Mucosa of descending colon (tissue), 3 donors: Measurements from ENCODE around the gene LARGE2. TPM values are rescaled to one million over a fixed set of nuclear protein-coding genes. Genes with fewer than 3 reads are reported as not detected.

ENCODE experiments used
- ATAC-seq: fragments of 200-7000 bp; cut with Tn5 transposase; one replicate; pipeline ENCODE4 v1.9.1; 2020; ENCODE audit warnings: mild to moderate bottlenecking, moderate library complexity
- DNase-seq, 3 donors: peaks; one replicate each; pipeline ENCODE4 v3.0.0-alpha.2; 2020
- H3K36me3 ChIP-seq: fragments of 200-600 bp; one replicate; pipeline ENCODE4 v1.8.0; 2021; ENCODE audit warnings: low read depth, mild to moderate bottlenecking
- H3K4me1 ChIP-seq: fragments of 200-600 bp; one replicate; pipeline ENCODE4 v1.8.0; 2021; ENCODE audit warnings: low read depth, mild to moderate bottlenecking
- H3K4me3 ChIP-seq: fragments of 200-600 bp; one replicate; pipeline ENCODE4 v1.8.0; 2021; ENCODE audit warnings: mild to moderate bottlenecking
- H3K9me3 ChIP-seq: fragments of 200-600 bp; one replicate; pipeline ENCODE4 v1.8.0; 2021; ENCODE audit warnings: mild to moderate bottlenecking
- CTCF ChIP-seq: fragments of 200-600 bp; IDR thresholded peaks from one replicate; pipeline ENCODE4 v1.8.0; 2022; ENCODE audit warnings: antibody characterized with exemption, mild to moderate bottlenecking
- intact Hi-C, 2 donors: fragments of 100-400 bp; cut with DNase I in 1 of 2; cut with micrococcal nuclease in 1 of 2; formaldehyde crosslinking; loops; one replicate each; pipeline versions ENCODE4 v1.11.0 to v1.11.1; 2022; cut with DNase I, micrococcal nuclease
- total RNA-seq, 3 donors: library from RNA; stranded (reverse); fragmentation: NEBNext Ultra II Directional in 2 of 3; extraction: Animal tissue kit (Norgen Biotek cat#: 25700) in 2 of 3; gene quantifications; one replicate each; pipeline versions ENCODE4 v1.2.1 to v1.2.4, GENCODE V29; 2021 to 2023
- donor health status: DM: no; HTN: no; CAD: no; lungs with moderate emphysema.
- donor health status: DM: no; HTN: no; CAD: no.
- donor health status: DM: no; HTN: yes; CAD: no.

LARGE2 gene
- total RNA-seq, 3 donors from 2014 or later: 1.9 to 2.9 (median 2.3) TPM

GRCh38 chr11:45959851-45960250 is 37.4 kb downstream of the LARGE2 start:
- Histone ChIP-seq H3K36me3 (no peaks in the 10 kb centered on the region), H3K4me3 (no peak overlapping the region), H3K4me1 (no peaks in the 10 kb centered on the region), H3K9me3 (no peaks in the 10 kb centered on the region)
- ATAC-seq (no peak), DNase-seq (no peak)
- TF ChIP-seq CTCF: no peak
- intact Hi-C loops: no loop called here

GRCh38 chr11:45960387-45961095 is 38.1 kb downstream of the LARGE2 start:
- Histone ChIP-seq H3K36me3 (no peaks in the 10 kb centered on the region), H3K9me3 (no peaks in the 10 kb centered on the region), H3K4me3 (no peak overlapping the region), H3K4me1 (no peaks in the 10 kb centered on the region)
- DNase-seq (no peak), ATAC-seq (no peak)
- TF ChIP-seq CTCF: no peak
- intact Hi-C loops: no loop called here

GRCh38 chr11:45961751-45962240 is 39.3 kb downstream of the LARGE2 start:
- ATAC-seq: no peak
- intact Hi-C loops: no loop called here
- H3K4me1 ChIP-seq: no peaks in the 10 kb centered on the region
- H3K4me3 ChIP-seq: no peak overlapping the region
- DNase-seq: no peak
- no peak for TF ChIP-seq CTCF
- H3K36me3 ChIP-seq: no peaks in the 10 kb centered on the region
- H3K9me3 ChIP-seq: no peaks in the 10 kb centered on the region

GRCh38 chr11:45964911-45965389 is 42.5 kb downstream of the LARGE2 start:
- intact Hi-C loops: loop anchor here (1.0 to 5.0 kb wide), 2 partner anchors 41 to 42 kb away; no protein-coding TSS in a partner anchor
- ATAC-seq: peak; percentile 98
- H3K4me1 ChIP-seq: no peaks in the 10 kb centered on the region
- peak; percentile 64 for TF ChIP-seq CTCF
- H3K36me3 ChIP-seq: no peaks in the 10 kb centered on the region
- peak in 2 of 3 donors; percentile 36 to 48 for DNase-seq
- no peaks in the 10 kb centered on the region for H3K9me3 ChIP-seq
- H3K4me3 ChIP-seq: no peak overlapping the region

- Histone ChIP-seq H3K36me3 (no peaks in the 10 kb centered on the region), H3K4me3 (no peak overlapping the region), H3K9me3 (no peaks in the 10 kb centered on the region), H3K4me1 (no peaks in the 10 kb centered on the region)
- intact Hi-C loops: loop anchor here in 1 of 2 donors (5.0 kb wide), 1 partner anchor 40 kb away; no protein-coding TSS in a partner anchor
- ATAC-seq (no peak), DNase-seq (no peak)
- TF ChIP-seq CTCF: no peak
These were observed 45.0 kb downstream of the LARGE2 start for GRCh38 chr11:45967506-45967905.
